GM19467 (cell line): ENCODE measurements around the gene ZNF20.

Experiments
- ATAC-seq: cut with Tn5 transposase; IDR thresholded peaks from one replicate; pipeline ENCODE4 v1.9.1; 2021; ENCODE audit warnings: mild to moderate bottlenecking, moderate library complexity; ENCODE audit not compliant: unreplicated experiment

The ZNF20 gene

DNA sequence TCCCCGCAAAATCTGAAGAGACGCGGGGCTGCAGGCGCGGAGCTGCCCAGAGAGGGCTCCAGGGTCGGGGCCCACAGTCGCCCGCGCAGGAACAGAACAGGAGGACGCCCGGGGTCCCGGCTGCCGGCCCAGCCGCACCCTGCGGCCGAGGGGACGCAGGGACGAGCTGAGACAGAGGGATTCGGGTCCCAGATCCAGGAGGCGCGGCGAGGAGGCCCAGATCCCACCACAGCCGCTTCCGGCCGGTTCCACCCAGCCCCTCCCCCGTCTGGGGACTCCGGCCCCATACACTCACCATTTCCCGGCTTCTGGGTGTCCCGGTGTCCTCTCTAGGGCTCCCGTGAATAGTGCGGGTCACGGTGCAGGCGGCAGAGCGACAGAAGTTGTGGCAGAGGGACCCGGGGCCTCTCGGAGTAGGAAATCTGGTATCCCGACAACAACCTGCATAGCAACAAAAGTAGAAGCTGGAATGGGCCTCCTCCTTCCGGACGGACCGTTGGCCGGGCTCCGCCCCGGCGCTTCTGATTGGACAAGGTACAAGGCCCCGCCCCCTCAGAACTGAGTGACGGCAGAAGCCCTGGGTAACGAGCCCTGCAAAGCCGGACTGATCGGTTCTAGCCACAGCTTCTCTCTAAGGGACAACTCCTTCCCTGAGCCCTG lies at the start of gene ZNF20:
TSS of gene ZNF20 (minus strand) at position 466 of the 660 bp plus-strand sequence. CDS start at position 298, 168 bp downstream.
- peak; percentile 82 for ATAC-seq

DNA sequence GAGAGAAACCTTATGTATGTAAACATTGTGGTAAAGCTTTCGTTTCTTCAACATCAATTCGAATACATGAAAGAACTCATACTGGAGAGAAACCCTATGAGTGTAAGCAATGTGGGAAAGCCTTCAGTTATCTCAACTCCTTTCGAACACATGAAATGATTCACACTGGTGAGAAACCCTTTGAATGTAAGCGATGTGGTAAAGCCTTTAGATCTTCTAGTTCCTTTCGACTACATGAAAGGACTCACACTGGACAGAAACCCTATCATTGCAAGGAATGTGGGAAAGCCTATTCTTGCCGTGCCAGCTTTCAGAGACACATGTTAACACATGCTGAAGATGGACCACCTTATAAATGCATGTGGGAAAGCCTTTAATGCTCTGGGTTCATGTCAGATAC lies 47.5 kb upstream of the ZNF20 start:
- no peak for ATAC-seq

DNA sequence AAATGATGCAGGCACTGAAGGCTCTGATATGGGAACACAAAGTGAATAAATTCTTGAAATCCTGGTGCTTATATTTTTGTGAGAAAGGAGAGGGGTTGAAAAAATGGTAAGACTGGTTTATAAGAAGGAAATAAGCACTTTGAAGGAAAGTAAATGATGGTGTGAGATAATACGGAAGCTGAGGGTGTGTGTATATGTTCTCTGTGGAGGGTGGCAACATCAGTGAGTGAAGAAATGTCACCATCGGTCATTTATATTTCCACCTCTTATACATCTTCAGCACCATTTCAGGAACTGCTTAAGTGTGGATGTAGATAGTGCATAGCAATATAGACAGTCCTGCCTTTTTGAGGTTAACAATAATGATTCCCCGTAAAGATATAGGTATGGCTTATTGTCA lies 40.2 kb upstream of the ZNF20 start:
- no peak for ATAC-seq

DNA sequence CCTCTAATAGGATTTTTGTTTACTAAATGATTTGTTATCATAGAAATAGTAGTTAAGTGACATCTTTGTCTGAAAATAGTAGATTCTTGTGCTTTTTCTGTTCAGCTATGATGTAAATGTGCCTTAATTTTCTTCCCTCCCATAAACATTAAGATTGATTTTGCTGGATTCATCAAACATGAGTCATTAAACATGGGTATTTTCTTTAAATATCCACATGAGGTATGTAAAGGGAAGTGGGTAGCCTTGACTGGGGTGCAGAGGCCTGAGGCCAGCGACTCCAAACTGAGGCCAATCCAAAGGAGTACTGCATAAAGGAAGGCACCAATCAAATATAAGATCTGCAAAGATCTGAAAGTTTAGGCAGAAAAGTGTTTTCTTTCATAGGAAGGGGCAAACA lies 26.5 kb upstream of the ZNF20 start:
- no peak for ATAC-seq

DNA sequence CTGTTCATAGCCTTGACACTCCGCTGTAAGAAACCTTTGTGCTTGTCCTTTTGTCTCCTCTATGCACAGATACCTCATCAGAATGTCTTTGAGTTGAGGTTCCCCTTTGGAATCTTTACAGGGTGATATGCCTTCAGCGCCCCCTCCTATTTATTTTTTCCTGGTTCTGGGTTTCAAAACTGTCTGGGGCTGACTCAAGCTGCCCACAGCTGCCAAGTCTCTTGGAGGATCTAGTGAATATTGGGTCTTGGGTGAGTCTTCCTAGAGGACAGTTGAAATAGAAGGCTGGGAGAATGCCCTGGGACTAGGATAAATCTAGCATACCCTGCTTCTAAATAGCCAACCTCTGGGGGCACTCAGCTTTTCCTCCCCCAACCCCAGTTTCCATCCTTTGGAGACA lies 23.7 kb upstream of the ZNF20 start:
- ATAC-seq: no peak

DNA sequence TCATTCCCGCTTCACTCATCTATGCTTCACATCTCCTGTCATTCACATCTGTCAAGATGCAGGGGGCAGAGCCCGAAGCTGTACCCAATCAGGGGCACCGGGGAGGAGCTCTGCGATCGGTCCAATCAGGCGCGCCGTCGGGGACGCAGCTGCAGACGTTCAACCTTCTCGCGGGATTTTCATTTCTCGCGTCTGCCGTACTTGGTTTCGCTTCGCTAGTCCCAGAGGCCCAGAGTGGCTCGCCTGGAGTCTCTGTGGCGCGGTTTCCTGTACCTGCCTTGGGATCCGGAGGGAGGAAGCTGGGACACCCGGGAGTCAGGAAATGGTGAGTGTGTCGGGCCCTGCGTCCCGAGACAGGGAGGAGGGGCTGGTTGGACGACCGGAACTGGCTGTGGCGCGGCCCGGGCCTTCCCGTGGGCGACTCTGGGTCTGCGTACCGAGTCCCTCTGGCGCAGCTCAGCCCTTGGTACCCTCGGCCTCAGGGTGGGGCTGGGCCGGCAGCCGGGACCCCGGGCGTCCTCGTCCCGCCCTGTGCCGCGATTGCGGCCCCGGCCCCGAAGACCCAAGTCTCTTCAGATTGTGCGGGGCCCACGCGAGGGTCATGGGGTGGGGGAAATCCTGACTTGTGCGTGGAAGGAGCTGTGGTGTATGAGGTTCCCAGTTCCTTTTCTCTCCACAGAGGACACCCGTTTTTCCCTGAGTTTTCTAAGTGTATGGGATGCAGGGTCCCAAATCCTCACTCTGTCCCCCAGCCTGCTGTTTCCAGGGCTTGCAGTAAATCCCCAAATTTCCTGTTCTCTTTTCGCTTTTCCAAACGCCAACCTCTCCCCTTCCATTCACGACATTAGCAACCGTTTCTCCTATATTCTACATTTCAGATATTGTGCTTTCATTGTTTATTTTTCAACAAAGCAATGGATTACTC lies 23.0 kb upstream of the ZNF20 start, which contains the start of gene ZNF136:
TSS of gene ZNF136 (plus strand) at position 215 of the 925 bp plus-strand sequence. CDS start at position 323, 108 bp downstream.
- ATAC-seq: peak; percentile 86

DNA sequence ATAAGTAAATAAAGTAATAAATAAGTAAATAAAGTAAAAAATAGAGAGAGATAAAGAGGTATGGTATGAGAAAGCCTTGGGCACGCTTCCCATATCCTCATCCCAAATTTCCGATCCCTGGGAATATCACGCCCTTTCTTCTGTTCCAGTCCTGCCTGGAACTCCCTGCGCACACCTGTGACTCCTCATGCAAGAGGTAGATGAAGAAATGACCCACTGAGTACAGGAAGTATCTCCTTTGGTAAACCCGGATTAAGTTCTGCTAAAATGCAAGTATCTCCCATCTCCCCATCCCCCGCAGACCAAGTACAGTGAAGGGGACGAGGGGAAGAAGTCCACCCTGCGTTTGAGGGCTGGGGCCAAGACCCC lies 22.3 kb upstream of the ZNF20 start:
- ATAC-seq: peak; percentile 7

DNA sequence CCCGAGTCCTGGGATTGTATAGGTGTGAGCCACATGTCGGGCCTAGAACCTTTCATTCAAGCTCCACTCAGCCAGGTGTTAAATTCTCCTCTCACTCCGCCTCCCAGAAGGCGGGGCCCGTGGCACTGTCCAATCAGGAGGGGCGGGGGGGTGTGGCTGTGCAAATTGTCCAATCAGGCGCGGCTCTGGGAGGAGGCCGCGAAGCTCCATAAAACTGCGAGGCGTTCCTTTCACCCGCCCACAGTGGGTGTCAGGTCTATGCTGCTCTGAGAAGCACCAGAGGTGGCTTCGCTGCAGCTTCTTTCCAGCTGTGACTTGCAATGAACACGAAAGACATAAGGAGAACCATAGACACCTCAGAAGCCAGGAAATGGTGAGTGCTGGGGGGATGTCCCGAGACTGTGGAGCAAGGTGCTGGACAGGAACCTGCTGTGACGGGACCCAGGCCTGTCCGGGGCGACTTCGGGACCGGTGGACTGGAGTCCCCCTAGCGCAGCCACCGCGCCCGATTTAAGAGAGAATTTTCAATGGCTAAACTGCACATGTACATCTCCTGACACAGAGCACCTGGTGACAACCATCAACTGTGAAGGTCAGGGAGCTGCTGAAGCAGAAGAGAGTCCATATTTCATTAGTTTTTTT lies 19.7 kb upstream of the ZNF20 start:
- ATAC-seq: no peak

DNA sequence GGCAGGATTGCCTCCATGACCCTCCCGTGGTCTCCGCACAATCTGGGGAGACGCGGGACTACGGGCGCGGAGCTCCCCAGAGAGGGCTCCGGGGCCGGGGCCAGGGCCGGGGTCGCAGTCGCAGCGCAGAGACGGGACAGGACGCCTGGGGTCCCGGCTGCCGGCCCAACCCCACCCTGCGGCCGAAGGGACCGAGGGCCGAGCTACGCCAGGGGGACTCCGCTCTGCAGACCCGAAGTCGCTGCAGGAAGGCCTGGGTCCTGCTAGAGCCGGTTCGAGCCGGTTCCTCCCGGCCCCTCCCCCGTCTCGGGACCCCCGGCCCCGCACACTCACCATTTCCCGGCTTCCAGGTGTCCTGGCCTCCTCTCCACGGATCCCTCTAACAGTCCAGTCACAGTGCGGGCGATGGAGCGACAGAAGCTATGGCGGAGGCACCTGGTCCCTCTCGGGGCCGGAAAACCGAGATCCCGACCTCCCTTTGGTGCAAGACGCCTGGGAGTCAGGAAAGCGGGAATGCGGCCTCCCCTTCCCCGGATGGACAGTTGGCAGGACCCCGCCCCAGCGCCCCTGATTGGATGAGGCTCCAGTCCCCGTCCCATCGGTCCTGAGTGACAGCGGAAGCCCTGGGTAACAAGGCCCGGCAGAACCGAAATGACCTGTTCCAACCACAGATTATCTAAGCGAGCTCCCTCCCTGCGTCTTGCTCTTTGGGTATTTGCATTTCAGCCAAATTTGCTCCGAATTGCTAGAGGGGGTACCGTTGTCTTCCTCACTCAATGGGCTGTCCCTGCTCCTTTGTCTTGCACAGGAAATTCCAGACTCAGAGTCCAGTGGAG lies 16.3 kb upstream of the ZNF20 start, which contains the start of gene ZNF625:
TSS of gene ZNF625 (minus strand) at position 512 of the 836 bp plus-strand sequence. CDS start at position 336, 176 bp downstream.
- ATAC-seq: peak; percentile 68

DNA sequence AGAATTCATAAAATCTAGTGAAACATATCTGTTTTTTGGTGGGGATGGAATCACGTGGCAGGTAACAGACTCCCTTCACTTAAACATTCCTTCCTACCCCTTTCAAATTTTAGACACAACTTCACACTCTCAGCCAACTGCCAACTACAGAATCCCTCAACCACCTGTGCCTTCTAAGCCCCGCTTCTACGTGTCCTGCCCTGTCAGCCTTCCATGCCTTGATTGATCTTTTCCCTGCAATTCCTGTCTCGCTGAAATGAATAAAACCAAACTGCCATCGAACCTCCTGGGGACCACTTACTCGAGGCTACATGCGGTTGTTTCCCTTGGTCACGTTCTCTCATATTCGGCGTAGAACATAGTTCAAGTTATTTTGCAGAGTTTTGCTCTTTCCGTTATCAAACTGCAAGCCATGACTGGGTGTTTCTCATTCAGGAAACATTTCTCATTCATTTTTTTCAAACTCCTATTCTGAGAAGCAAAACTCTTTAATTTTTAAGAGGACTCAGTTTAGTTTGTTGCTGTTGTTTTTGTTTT lies 15.2 kb upstream of the ZNF20 start:
- ATAC-seq: no peak

DNA sequence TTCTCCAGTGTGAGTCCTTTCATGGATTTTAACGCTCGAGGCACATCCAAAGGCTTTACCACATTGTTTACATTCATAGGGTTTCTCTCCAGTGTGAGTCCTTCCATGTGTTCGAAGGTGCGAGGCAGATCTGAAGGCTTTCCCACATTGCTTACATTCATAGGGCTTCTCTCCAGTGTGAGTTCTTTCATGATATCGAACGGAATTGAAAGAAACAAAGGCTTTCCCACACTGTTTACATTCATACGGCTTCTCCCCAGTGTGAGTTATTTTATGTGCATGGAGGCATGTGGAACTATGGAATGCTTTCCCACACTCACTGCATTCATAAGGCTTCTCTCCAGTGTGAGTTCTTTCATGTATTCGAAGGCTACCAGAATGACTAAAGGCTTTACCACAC lies 5.2 kb upstream of the ZNF20 start:
- no peak for ATAC-seq

DNA sequence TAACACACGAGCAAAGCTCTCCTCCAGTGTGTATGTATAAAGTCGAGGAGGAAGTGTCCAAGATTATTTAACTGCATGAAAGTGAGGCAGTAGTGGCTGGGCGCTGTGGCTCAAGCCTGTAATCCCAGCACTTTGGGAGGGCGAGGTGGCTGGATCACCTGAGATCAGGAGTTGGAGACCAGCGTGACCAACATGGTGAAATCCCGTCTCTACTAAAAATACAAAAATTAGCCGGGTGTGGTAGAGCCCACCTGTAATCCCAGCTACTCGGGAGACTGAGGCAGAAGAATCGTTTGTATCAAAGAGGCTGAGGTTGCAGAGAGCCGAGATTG lies 1.2 kb upstream of the ZNF20 start:
- ATAC-seq: no peak

DNA sequence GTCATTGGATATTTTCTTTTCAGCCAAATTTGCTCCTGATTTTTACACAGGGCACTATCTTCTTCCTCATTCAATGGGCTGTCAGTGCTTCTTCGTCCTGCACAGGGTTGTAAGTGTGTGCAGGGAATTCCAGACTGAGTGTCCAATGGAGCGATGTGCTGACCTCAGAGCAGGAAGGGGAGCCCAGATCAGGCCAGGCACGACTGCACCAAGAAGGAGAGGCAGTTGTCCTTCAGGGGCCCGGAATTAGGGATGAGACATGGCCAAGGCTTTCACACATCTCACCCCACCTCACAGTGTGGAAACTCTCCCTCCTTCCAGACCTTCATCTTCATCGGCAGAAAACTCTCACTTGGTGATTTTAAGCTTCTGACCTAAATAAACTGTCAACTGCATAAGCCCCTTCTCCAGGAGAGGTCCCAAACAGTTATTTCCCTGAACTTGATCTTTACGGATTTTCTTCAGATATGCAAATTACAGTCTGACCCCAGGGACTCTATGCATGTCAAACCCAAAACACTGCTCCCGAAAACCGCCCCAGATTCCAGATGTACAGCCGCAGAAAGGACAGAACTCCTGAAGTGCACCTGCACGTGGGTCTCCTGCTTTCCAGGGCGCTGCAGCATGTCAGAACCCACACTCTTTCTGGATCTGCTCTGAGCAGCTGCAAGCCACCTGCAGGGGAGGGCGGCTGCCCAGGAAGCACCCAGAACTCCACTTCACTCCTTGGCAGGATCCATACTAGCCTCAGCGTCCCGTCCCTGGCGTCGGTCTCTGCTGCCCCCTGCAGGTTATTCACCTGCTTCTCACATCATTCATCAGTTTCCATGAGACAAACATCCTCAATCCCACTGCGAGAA lies 625 bp upstream of the ZNF20 start:
- peak; percentile 34 for ATAC-seq

DNA sequence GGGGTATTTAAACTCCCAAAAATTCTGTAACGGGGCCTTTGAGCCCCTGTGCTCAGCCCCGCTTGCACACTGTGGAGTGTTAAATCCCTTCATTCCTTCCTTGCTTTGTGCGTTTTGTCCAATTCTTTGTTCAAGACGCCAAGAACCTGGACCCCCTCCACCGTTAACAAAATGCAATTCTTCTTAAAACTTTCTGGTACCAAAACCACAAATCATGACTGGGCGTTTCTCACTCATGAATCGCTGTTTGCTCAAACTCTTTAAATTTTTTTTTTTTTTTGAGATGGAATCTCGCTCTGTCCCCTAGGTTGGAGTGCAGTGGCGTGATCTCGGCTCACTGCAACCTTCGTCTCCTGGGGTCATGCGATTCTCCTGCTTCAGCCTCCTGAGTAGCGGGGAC lies 881 bp downstream of the ZNF20 start:
- no peak for ATAC-seq

DNA sequence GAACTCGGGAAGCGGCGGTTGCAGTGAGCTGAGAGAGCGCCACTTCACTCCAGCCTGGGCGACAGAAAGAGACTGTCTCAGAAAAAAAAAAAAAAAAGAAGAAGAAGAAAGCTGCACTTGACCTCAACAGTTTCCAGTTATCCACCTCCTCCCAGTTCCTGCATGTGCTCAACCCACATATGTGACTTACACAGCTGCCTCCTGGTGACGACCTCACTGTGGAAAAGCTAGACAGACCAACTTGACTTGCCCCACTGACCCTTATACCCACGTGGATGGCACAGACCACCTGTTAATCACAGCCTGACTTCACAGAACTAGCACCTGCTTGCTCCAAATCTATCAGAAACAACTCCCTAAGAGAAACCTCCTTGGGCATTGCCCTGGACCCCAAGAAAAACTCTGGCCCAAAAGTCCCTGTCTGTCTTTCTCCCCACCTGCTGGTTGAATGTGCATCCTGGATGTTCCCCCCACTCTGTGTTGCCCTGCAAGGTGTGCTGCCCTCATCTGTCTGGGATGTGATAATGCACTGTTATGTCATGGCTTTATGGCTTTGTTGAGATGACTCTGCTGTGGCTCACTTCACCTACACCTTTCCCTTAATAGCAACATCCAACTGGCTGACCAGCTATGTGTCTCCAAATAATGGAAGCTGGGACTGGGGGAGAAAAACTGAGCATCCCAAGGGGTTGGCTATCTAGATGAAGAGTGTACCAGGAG lies 2.8 kb downstream of the ZNF20 start:
- ATAC-seq: no peak

DNA sequence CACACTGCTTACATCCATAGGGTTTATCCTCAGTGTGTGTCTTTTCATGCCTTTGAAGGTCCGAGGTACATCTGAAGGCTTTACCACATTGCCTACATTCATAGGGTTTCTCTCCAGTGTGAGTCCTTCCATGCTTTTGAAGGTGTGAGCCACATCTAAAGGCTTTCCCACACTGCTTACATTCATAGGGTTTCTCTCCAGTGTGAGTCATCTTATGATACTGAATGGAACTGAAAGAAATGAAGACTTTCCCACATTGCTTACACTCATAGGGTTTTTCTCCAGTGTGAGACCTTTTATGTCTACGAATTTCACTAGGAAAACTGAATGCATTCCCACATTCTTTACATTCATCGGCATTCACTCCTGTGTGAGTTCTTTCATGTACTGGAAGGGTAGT lies 7.1 kb downstream of the ZNF20 start:
- no peak for ATAC-seq

DNA sequence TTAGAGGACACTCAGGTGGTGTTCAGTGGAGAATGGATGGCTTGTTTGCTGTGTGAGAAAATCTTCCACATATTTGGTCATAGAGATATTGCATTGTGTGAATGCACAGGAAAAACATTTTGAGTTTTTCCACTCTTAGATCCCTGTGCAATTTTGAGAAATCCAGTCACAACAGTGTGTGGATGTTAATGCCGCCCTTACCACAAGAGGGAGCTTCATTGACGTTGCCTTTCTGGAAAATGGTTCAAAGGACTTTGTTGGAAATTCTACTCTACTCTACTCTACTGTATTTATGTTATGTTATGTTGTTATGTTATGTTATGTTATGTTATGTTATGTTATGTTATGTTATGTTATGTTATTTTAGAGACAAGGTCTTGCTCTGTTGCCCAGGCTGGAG lies 13.4 kb downstream of the ZNF20 start:
- no peak for ATAC-seq

DNA sequence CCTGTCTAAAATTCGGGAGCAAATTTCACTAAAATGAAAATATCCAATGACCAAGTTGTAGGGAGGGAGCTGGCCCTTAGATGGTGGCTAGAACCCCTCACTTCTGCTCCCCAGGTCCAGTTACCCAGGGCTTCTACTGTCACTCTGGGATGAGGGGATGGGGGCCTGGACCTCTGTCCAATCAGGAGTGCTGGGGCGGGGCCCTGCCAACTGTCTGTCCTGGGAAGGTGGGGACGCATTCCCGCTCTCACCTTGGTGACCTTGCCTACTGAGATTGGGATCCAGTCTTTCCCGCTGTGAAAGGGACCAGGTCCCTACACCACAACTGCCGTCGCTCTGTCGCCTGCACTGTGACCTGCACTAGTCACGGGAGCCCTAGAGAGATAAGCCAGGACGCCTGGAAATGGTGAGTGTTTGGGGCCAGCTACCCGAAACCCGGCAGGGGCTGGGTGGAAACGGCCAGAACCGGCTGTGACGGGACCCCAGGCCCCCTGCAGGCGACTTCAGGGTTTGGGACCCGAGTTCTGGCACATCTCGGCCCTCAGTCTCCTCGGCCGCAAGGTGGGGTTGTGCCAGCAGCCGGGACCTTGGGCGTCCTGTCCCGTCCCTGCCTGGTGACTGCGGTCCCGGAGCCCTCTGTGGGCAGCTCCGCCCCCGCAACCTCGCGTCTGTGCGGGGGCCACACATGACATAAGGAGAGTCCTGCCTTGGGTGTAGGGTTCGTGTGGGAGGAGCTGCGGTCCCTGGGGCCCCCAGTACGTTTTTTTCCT lies 22.8 kb downstream of the ZNF20 start:
- ATAC-seq: no peak
